A549 treated with RU486 at 1 μM for 4 hours (cell line): ENCODE data around the gene TBC1D3G. TPM values are rescaled to one million over a fixed set of nuclear protein-coding genes. Genes with fewer than 3 reads are reported as not detected.

Source experiments
- total RNA-seq: library from RNA; stranded (reverse); fragments of 200-300 nt; extraction: Qiagen RNA extraction; gene quantifications from 5 replicates; pipeline ENCODE4 v1.2.3, GENCODE V29; 2022; ENCODE audit warnings: low read depth

TBC1D3G gene
- 0.07 TPM in 1 of 5 replicates, not detected in the others for total RNA-seq

GRCh38 chr17:36323584-36323983 is at the start of gene TBC1D3G:
Gene TBC1D3G, plus strand, starts transcription at chr17:36323884. Its CDS starts 1,528 bp downstream, at chr17:36325412.

Other genes with a start within 250 kb of the TBC1D3G start
- not detected in 5 replicates for gene CCL3, start 233.7 kb upstream of the TBC1D3G start, total RNA-seq
- not detected in 5 replicates for gene CCL4, start 220.1 kb upstream of the TBC1D3G start, total RNA-seq
- gene TBC1D3B, start 147.2 kb upstream of the TBC1D3G start, total RNA-seq: 0.74 to 3.4 TPM (median 2.4 TPM) in 5 replicates
- gene CCL3L1, start 127.1 kb upstream of the TBC1D3G start, total RNA-seq: not detected in 5 replicates
- not detected in 5 replicates for gene CCL4L2, start 112.8 kb upstream of the TBC1D3G start, total RNA-seq
- gene TBC1D3I, start 59.3 kb upstream of the TBC1D3G start, total RNA-seq: 0.13 to 0.41 TPM (median 0.23 TPM) in 5 replicates
- not detected in 5 replicates for gene TBC1D3H, start 64.6 kb downstream of the TBC1D3G start, total RNA-seq
- 77.3 to 89.6 TPM (median 82.2 TPM) in 5 replicates for gene ZNHIT3, start 162.8 kb downstream of the TBC1D3G start, total RNA-seq
- 53.1 to 62.3 TPM (median 58.0 TPM) in 5 replicates for gene MYO19, start 211.0 kb downstream of the TBC1D3G start, total RNA-seq
- gene PIGW, start 211.1 kb downstream of the TBC1D3G start, total RNA-seq: 15.9 to 27.0 TPM (median 24.8 TPM) in 5 replicates
- 45.3 to 64.0 TPM (median 57.8 TPM) in 5 replicates for gene GGNBP2, start 221.0 kb downstream of the TBC1D3G start, total RNA-seq